ENCODE data around the gene TOP1. TPM values are rescaled to one million over a fixed set of nuclear protein-coding genes. Genes with fewer than 3 reads are reported as not detected.

The TOP1 gene
- polyA plus RNA-seq, 3 donors: 6.9 to 11.5 (median 11.5) TPM

- no peak for TF ChIP-seq CTCF (IDR thresholded peaks at IDR 0.05)
- Histone ChIP-seq H3K9ac (ENCODE audit: insufficient read depth, low read length, poor library complexity, severe bottlenecking) (no peak overlapping the region), H3K27ac (ENCODE audit: low read depth in 1 of 2, low read length in 2 of 2) (peak overlapping the region in 1 of 2 donors; percentile 12), H3K4me2 (replicated peaks; ENCODE audit: extremely low read depth, low read length, poor library complexity, severe bottlenecking) (no peak overlapping the region), H3K79me2 (ENCODE audit: insufficient read depth, low read length) (peaks cover 93% of the 10 kb centered on the region), H2AFZ (ENCODE audit: insufficient read depth, low read depth, low read length, poor library complexity, severe bottlenecking) (no peak overlapping the region), H3K4me1 (ENCODE audit: control insufficient read depth in 1 of 2, insufficient read depth in 2 of 2, low read length in 2 of 2) (peaks cover 0 to under 1% of the 10 kb centered on the region in 2 donors), H4K20me1 (ENCODE audit: insufficient read depth, low read length) (peaks cover 100% of the 10 kb centered on the region), H3K36me3 (replicated peaks in 1 of 2; ENCODE audit: control insufficient read depth in 1 of 2, insufficient read depth in 2 of 2, low read length in 2 of 2) (peaks cover 17 to 62% of the 10 kb centered on the region in 2 donors), H3K9me3 (replicated peaks in 1 of 2; ENCODE audit: control insufficient read depth in 1 of 2, insufficient read depth in 1 of 2, low read length in 2 of 2) (no peaks in the 10 kb centered on the region), H3K27me3 (ENCODE audit: control insufficient read depth in 2 of 2, insufficient read depth in 2 of 2, low read length in 2 of 2) (no peaks in the 10 kb centered on the region), H3K4me3 (replicated peaks in 1 of 3; ENCODE audit: low read depth in 2 of 3, low read length in 3 of 3) (no peak overlapping the region)
- intact Hi-C loops (cut with micrococcal nuclease): no loop called here
- no peaks in the 10 kb centered on the region for H3K9me3 Mint-ChIP-seq
- H3K27me3 Mint-ChIP-seq (ENCODE audit: low read depth in 3 of 3): no peaks in the 10 kb centered on the region
- peaks cover 32% of the 10 kb centered on the region for H3K4me1 Mint-ChIP-seq
- DNase-seq: peak in 1 of 3 donors; percentile 6
- H3K27ac Mint-ChIP-seq: peak overlapping the region in 2 of 7 donors; percentile 42 to 74
- no peak overlapping the region for H3K4me3 Mint-ChIP-seq
- 67% methylated on average over 3 of the region's 3 CpGs for WGBS (ENCODE audit: insufficient coverage)
- peaks cover 39 to 52% of the 10 kb centered on the region in 2 donors for H3K36me3 Mint-ChIP-seq
Measured at GRCh38 chr20:41072190-41072863, 43.7 kb downstream of the TOP1 start.

DNA sequence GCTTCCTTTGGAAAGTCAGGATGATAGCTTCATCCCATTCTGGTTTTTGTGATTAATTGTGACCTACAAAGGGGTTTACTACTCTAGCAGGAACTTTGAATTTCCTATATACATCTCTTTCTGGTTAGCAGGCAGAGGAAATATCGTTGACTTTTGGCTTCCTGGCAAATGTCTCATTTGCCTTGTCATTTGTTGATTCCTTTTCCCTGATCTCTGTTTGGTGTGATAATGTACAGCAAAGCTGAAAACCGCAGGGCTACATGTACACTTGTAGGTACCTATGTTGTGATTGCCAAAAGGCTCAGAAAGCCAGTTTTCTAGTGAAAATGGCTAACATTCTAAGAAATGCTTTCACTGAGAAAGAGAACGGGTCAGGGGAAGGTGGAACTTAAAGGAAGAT, 44.3 kb downstream of the TOP1 start:
- no peak for DNase-seq
- peaks cover 0 to 4% of the 10 kb centered on the region in 2 donors for H3K4me1 ChIP-seq (ENCODE audit: control insufficient read depth in 1 of 2, insufficient read depth in 2 of 2, low read length in 2 of 2)
- H3K9me3 ChIP-seq (replicated peaks in 1 of 2; ENCODE audit: control insufficient read depth in 1 of 2, insufficient read depth in 1 of 2, low read length in 2 of 2): no peaks in the 10 kb centered on the region

More for the DNA sequence above, 44.3 kb downstream of the TOP1 start:
- H3K36me3 Mint-ChIP-seq: peaks cover 40 to 51% of the 10 kb centered on the region in 2 donors
- TF ChIP-seq CTCF (IDR thresholded peaks at IDR 0.05): no peak
- Histone ChIP-seq H3K27ac (ENCODE audit: low read depth in 1 of 2, low read length in 2 of 2) (peak overlapping the region in 1 of 2 donors; percentile 12), H3K36me3 (replicated peaks in 1 of 2; ENCODE audit: control insufficient read depth in 1 of 2, insufficient read depth in 2 of 2, low read length in 2 of 2) (peaks cover 23 to 62% of the 10 kb centered on the region in 2 donors), H3K27me3 (ENCODE audit: control insufficient read depth in 2 of 2, insufficient read depth in 2 of 2, low read length in 2 of 2) (no peaks in the 10 kb centered on the region), H3K4me3 (replicated peaks in 1 of 3; ENCODE audit: low read depth in 2 of 3, low read length in 3 of 3) (no peak overlapping the region), H3K79me2 (ENCODE audit: insufficient read depth, low read length) (peaks cover 91% of the 10 kb centered on the region), H3K4me2 (replicated peaks; ENCODE audit: extremely low read depth, low read length, poor library complexity, severe bottlenecking) (no peak overlapping the region), H3K9ac (ENCODE audit: insufficient read depth, low read length, poor library complexity, severe bottlenecking) (no peak overlapping the region), H4K20me1 (ENCODE audit: insufficient read depth, low read length) (peaks cover 100% of the 10 kb centered on the region), H2AFZ (ENCODE audit: insufficient read depth, low read depth, low read length, poor library complexity, severe bottlenecking) (no peak overlapping the region)
- H3K27ac Mint-ChIP-seq: peak overlapping the region in 4 of 7 donors; percentile 5 to 54 (median 20)
- no peaks in the 10 kb centered on the region for H3K9me3 Mint-ChIP-seq
- intact Hi-C loops (cut with micrococcal nuclease): no loop called here
- H3K4me3 Mint-ChIP-seq: no peak overlapping the region
- H3K27me3 Mint-ChIP-seq (ENCODE audit: low read depth in 3 of 3): no peaks in the 10 kb centered on the region
- peaks cover 34% of the 10 kb centered on the region for H3K4me1 Mint-ChIP-seq
- 40% methylated on average over 1 of the region's 3 CpGs for WGBS (ENCODE audit: insufficient coverage)

All from CD14-positive monocyte (primary cell).